Fibroblast of villous mesenchyme (primary cell): ENCODE results near the gene GLYR1. TPM values are rescaled to one million over a fixed set of nuclear protein-coding genes. Genes with fewer than 3 reads are reported as not detected.

Experiments used
- DNase-seq: peaks from one replicate; pipeline ENCODE4 v3.0.0-alpha.2; 2010; ENCODE audit warnings: low read depth
- H3K4me3 ChIP-seq: 2 replicates; pipeline ENCODE4 v1.5.1; 2011; ENCODE audit warnings: low read depth, mild to moderate bottlenecking, low read length
- CTCF ChIP-seq: IDR thresholded peaks from 2 replicates; pipeline ENCODE4 v1.5.1; 2012; ENCODE audit warnings: low read depth, mild to moderate bottlenecking, low read length; ENCODE audit not compliant: insufficient read depth
- total RNA-seq: library from RNA; depleted of rRNA; stranded (reverse); fragments of >200 nt; gene quantifications from 2 replicates; pipeline ENCODE4 v1.2.3, GENCODE V29; 2012

GLYR1 gene
- total RNA-seq, 1 donor = 60.9 TPM

- DNase-seq = no peak
- TF ChIP-seq CTCF = no peak
- no peak overlapping the region for H3K4me3 ChIP-seq
These were observed 54.1 kb downstream of the GLYR1 start for GRCh38 chr16:4792951-4793513.

GRCh38 chr16:4790871-4791270 is 56.2 kb downstream of the GLYR1 start:
- DNase-seq = no peak
- no peak overlapping the region for H3K4me3 ChIP-seq
- TF ChIP-seq CTCF = no peak

- DNase-seq = no peak
- no peak for TF ChIP-seq CTCF
- no peak overlapping the region for H3K4me3 ChIP-seq
These were observed 56.8 kb downstream of the GLYR1 start for GRCh38 chr16:4790261-4790660.

GRCh38 chr16:4788910-4789309 is 58.2 kb downstream of the GLYR1 start:
- no peak for TF ChIP-seq CTCF
- no peak overlapping the region for H3K4me3 ChIP-seq
- DNase-seq = no peak

- TF ChIP-seq CTCF = no peak
- DNase-seq = no peak
- no peak overlapping the region for H3K4me3 ChIP-seq
These were observed 58.6 kb downstream of the GLYR1 start for GRCh38 chr16:4788489-4788889.

GRCh38 chr16:4787627-4788482 is 59.2 kb downstream of the GLYR1 start, which contains the start of gene SEPTIN12:
Gene SEPTIN12 (minus strand): TSS chr16:4788345. CDS start chr16:4787645, 700 bp downstream.
- no peak for TF ChIP-seq CTCF
- no peak within 1 kb of the TSS for H3K4me3 ChIP-seq
- DNase-seq = no peak
